Fibroblast of skin of scalp (primary cell): Measurements from ENCODE around the gene CFAP73. TPM values are rescaled to one million over a fixed set of nuclear protein-coding genes. Genes with fewer than 3 reads are reported as not detected.
"Not testable (repeated sequence)": the region's sequence is repeated elsewhere in the genome, so short reads cannot be mapped to it uniquely, and the experiment has no call there.

Experiments
- DNase-seq: peaks from one replicate; pipeline ENCODE4 v3.0.0-alpha.2; 2013
- polyA plus RNA-seq, 2 experiments: library from polyadenylated mRNA; unstranded; fragments of 120-200 nt; gene quantifications; one replicate each; pipeline ENCODE4 v1.2.1, GENCODE V29; 2013; ENCODE audit not compliant: insufficient read length in 2 of 2

Gene CFAP73
- polyA plus RNA-seq (2013, experiment 1 of 2; ENCODE audit: insufficient read length), result not detected
- polyA plus RNA-seq (2013, experiment 2 of 2; ENCODE audit: insufficient read length), result not detected

- DNase-seq, result peak; percentile 90
Observed at GRCh38 chr12:113149361-113150150, at the start of gene CFAP73. Gene CFAP73 (plus strand): TSS chr12:113149724. CDS start chr12:113149858, 134 bp downstream.

- no peak for DNase-seq
Observed at GRCh38 chr12:113099764-113100163, 49.8 kb upstream of the CFAP73 start.

- DNase-seq, result no peak
Observed at GRCh38 chr12:113101751-113102150, 47.8 kb upstream of the CFAP73 start.

- no peak for DNase-seq
Observed at GRCh38 chr12:113102811-113103210, 46.7 kb upstream of the CFAP73 start.

- no peak for DNase-seq
Observed at GRCh38 chr12:113103756-113104450, 45.6 kb upstream of the CFAP73 start.

- no peak for DNase-seq
Observed at GRCh38 chr12:113104953-113105510, 44.5 kb upstream of the CFAP73 start.

GRCh38 chr12:113105606-113106271 lies 43.8 kb upstream of the CFAP73 start:
- no peak for DNase-seq

- DNase-seq, result no peak
Observed at GRCh38 chr12:113106361-113106760, 43.2 kb upstream of the CFAP73 start.

GRCh38 chr12:113108308-113108707 lies 41.2 kb upstream of the CFAP73 start:
- no peak for DNase-seq

- no peak for DNase-seq
Observed at GRCh38 chr12:113109360-113109759, 40.2 kb upstream of the CFAP73 start.

GRCh38 chr12:113109872-113110599 lies 39.5 kb upstream of the CFAP73 start:
- DNase-seq, result no peak

- no peak for DNase-seq
Observed at GRCh38 chr12:113111247-113111646, 38.3 kb upstream of the CFAP73 start.

- no peak for DNase-seq
Observed at GRCh38 chr12:113112043-113112899, 37.3 kb upstream of the CFAP73 start.

GRCh38 chr12:113113397-113113796 lies 36.1 kb upstream of the CFAP73 start:
- no peak for DNase-seq

GRCh38 chr12:113114447-113115178 lies 34.9 kb upstream of the CFAP73 start:
- DNase-seq, result no peak

- no peak for DNase-seq
Observed at GRCh38 chr12:113115455-113116126, 33.9 kb upstream of the CFAP73 start.

- no peak for DNase-seq
Observed at GRCh38 chr12:113116875-113117274, 32.6 kb upstream of the CFAP73 start.

GRCh38 chr12:113117684-113118083 lies 31.8 kb upstream of the CFAP73 start:
- not testable (repeated sequence) for DNase-seq

- no peak for DNase-seq
Observed at GRCh38 chr12:113118142-113118541, 31.4 kb upstream of the CFAP73 start.
